GM12878 (cell line): ENCODE measurements around the gene EFCAB8.

Source experiments
- ATF3 ChIP-seq: IDR thresholded peaks from 2 replicates; pipeline ENCODE4 v1.6.1; 2011; ENCODE audit warnings: low read depth, mild to moderate bottlenecking, low read length, moderate library complexity, borderline replicate concordance; ENCODE audit errors: extremely low read depth
- CBFB ChIP-seq: IDR thresholded peaks from 2 replicates; pipeline ENCODE4 v1.6.1; 2016; ENCODE audit warnings: antibody characterized with exemption, low read depth
- CHD4 ChIP-seq: fragments of 200-600 bp; sonication (generic); IDR thresholded peaks from 2 replicates; pipeline ENCODE4 v1.6.1; 2016; ENCODE audit warnings: mild to moderate bottlenecking
- CTCF ChIP-seq, 3 experiments: IDR thresholded peaks in 2 of 3; conservative IDR thresholded peaks in 1 of 3; 2 replicates each; pipeline ENCODE4 v1.5.1; 2011; ENCODE audit warnings: low read depth in 3 of 3, low read length in 3 of 3, mild to moderate bottlenecking in 3 of 3, control low read depth in 2 of 3, moderate library complexity in 2 of 3, inconsistent platforms in 1 of 3, mixed read lengths in 1 of 3; ENCODE audit not compliant: control insufficient read depth in 2 of 3, insufficient read depth in 1 of 3; ENCODE audit errors: extremely low read depth in 1 of 3
- KDM1A ChIP-seq: fragments of 200-600 bp; sonication (generic); IDR thresholded peaks from 2 replicates; pipeline ENCODE4 v1.6.1; 2016; ENCODE audit warnings: borderline replicate concordance
- PAX8 ChIP-seq: fragments of 450-650 bp; IDR thresholded peaks from 2 replicates; pipeline ENCODE4 v1.6.1; 2017; ENCODE audit warnings: mild to moderate bottlenecking, moderate library complexity
- TAF1 ChIP-seq: IDR thresholded peaks from 2 replicates; pipeline ENCODE4 v1.6.1; 2011; ENCODE audit warnings: mild to moderate bottlenecking, low read depth, low read length, borderline replicate concordance
- ZBTB40 ChIP-seq: fragments of 450-650 bp; IDR thresholded peaks from 2 replicates; pipeline ENCODE4 v1.6.1; 2016; ENCODE audit warnings: mild to moderate bottlenecking, moderate library complexity, borderline replicate concordance

GRCh38 chr20:32820698-32821377, 37.9 kb upstream of the EFCAB8 start:
- TF ChIP-seq KDM1A (no peak), CTCF (IDR thresholded peaks at IDR 0.05 in 2 of 3, conservative IDR thresholded peaks at IDR 0.05 in 1 of 3; ENCODE audit: control insufficient read depth in 2 of 3, extremely low read depth in 1 of 3, insufficient read depth in 1 of 3, low read depth in 3 of 3, low read length in 3 of 3) (no peak), TAF1 (no peak), PAX8 (no peak), CBFB (no peak), ATF3 (no peak), ZBTB40 (no peak), CHD4 (no peak)
